ENCODE measurements around the gene NOTUM.
A peak's percentile ranks its signal among the peaks of the same experiment; 100 is the strongest.

NOTUM gene

DNA sequence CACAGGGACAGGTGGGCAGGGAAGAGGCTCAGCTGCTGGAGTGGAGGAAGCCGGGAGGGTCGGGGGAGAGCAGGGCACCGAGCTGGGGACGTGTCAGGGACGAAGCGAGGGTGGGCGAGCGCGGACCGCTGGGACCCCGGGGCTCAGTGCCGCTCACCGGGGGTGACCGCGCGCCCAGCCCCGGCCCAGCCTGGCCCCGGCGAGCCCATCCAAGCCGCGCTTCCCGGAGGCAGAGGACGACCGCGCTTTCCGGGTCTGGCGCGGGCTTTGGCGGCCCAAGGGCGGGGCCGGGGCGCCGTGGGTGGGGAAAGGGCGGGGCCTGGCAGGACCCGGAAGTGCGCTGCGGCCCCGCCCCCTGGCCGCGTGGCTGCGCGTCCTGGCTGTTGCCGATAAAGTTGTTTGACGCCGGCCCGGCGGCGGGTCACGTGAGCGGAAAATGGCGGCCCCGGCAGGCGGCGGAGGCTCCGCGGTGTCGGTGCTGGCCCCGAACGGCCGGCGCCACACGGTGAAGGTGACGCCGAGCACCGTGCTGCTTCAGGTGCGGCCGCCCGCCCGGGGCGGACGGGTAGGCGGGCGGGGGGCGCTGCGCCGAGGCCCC lies 16.3 kb upstream of the NOTUM start, which contains the start of gene ASPSCR1:
ASPSCR1 (plus strand) TSS at position 419 of the 598 bp plus-strand sequence; CDS start at position 437, 18 bp downstream.
- peak; percentile 76 to 77 for DNase-seq (ENCODE audit: low read depth in 2 of 2)

DNA sequence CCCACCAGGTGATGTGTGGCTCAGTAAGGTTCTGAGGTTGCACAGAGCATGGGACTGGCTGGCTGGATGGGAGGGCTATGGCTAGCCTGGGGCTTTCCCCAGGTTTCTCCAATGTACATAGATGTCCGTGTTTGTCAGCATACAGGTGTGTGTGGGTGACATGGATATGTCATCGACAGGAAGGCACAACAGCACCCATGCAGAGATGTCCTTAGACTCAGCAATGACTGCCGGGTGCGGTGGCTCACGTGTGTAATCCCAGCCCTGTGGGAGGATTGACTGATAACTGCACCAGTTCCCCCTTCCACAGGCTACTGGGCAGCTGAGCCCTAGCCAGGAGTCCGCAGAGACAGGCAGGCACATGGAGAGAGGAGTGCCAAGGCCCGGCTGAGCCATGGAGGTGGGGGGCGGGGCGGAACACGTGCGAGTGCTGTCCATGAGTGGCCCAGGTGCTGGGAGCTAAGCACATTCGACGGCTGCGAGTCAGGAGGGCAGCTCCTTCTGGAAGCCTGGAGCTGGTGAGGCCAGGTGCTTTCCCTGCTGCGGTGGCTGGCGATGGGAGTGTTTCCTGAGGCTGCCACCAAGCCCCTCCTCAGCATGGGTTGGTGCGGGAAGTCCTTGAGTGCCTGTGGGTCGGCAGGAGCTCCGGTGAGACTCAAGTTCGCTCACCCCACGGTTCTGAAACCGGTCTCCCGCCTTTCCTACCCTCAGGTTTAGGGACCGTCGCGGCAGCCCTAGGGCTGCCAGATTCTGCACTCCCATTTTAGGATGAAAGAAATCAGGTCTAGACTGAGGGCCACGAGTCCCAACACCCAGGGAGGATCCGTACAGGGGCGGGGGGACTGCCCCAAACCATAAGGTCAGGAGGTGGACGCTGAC lies 15.6 kb upstream of the NOTUM start:
- no peak for DNase-seq (ENCODE audit: low read depth in 2 of 2)

DNA sequence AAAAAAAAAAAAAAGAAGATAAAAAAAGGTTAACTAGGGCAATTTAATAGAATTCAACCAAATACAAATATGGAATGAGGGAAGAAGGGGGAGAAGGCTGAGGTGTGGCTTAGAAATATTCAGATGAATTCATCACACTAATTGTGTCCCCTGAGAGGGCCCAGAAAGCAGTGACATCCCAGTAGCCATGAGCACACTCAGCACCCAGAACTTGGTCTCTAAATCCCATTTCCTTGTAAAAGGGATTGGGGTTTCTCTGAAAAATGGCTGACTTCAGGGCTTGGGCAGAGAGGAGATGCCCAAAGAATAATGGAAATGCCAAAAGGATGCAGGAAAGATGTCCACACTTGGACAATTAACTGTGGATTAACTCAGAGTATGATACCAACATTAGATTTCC lies 12.4 kb upstream of the NOTUM start:
- DNase-seq (ENCODE audit: low read depth in 2 of 2) = no peak

DNA sequence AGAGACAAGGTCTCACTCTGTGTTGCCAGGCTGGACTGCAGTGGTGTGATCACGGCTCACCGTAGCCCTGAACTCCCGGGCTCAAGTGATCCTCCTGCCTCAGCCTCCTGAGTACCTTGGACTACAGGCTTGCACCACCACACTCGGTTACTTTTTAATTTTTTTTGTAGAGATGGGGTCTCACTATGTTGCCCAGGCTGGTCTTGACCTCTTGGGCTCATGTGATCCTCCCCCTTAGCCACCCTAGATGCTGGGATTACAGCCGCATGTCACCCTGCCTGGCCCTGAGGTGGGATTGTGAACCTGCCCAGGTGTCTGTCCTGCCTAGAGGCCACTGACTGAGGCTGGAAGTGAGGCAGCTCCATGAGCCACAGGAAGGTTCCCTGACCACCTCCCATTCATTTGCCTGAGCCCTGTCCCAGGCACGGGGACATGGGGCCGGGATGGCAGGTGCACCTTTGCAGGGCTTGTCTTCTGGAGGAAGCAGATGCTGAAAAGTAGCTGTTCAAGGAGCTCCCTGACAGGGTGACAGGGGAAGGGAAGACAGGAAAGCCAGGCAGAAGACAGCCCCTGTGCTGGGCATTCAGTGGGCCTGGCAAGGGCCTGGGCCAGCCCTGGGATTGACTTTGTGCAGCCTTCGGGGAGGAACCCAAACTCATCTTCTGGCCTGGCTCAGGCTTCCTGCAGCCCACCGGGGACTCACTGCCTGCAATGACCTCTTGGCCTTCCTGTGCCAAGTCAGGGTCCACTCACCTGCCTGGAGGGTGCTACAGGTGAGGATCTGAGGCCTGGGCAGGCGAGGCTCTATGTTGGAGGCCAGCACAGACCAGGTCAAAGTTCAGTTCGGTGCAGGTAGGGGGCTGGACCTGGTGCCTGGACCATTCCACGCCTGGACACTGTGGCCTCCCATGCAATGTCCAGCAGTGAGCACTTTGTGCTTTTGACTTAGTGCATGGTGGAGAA lies 8.1 kb upstream of the NOTUM start:
- DNase-seq (ENCODE audit: low read depth in 2 of 2) = no peak

DNA sequence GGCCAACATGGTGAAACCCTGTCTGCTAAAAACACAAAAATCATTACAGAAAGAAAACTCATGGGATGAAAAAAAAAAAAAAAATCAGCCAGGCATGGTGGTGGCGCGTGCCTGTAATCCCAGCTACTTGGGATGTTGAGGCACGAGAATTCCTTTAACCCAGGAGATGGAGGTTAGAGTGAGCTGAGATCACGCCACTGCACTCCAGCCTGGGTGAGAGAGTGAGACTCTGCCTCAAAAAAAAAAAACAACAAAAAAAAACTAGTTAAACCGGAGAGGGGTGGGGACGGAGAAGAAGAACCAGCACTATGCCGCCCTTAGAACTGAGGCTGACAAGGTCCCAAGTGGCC lies 7.4 kb upstream of the NOTUM start:
- no peak for DNase-seq (ENCODE audit: low read depth in 2 of 2)

DNA sequence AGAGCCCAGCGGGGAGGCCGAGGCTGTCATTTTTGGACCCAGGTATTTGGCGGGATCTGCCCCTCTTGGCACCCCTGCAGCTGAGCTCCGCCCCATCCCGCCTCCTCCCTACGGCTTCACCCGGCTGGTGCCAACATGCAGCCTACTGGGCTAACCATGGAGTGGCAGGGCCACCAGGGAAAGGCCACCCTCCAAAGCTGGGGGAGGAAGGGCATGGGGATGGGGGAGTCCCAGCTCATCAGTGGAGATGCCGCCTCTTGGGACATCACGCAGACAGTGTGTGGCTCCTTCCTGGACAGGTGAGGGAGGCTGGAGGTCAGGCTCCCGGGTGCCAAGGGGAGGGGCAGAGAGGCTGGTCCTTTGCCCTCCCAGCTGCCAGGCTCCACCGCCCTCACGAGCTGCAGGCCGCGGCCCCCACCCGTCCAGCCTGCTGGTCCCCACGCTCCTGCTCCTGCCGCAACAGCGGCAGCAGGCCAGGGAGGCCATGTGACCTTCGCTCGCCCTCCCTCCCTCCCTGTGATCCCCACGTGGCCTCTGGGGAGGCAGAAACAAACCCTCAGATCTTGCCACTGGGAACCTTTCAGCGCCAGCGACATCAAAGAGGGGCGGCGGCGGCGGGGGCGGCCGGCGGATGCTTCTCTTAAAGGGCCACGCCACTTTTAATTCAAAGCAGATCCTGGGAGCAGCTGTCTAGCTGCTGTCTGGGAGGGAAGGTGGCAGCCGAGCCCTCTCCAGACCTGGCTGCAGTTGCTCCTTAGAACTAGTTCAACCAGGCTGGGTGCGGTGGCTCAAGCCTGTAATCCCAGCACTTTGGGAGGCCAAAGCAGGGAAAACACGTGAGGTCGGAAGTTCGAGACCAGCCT lies 6.8 kb upstream of the NOTUM start:
- peak; percentile 10 to 19 for DNase-seq (ENCODE audit: low read depth in 2 of 2)

DNA sequence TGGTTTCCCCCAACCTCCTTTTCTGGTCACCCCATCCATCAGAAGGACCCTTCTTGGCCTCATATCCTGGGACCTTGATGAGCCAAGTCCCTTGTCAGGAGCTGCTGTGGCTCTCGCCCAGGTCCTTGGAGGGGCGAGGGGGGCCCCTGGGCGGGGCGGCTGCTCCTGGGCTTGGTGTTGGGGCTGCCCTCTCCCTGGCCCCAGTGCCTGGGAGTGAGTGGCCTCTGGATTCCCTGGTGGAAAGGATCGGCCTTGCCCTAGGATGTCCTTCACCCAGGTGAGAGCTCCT lies 6.2 kb upstream of the NOTUM start:
- DNase-seq (ENCODE audit: low read depth in 2 of 2) = no peak

DNA sequence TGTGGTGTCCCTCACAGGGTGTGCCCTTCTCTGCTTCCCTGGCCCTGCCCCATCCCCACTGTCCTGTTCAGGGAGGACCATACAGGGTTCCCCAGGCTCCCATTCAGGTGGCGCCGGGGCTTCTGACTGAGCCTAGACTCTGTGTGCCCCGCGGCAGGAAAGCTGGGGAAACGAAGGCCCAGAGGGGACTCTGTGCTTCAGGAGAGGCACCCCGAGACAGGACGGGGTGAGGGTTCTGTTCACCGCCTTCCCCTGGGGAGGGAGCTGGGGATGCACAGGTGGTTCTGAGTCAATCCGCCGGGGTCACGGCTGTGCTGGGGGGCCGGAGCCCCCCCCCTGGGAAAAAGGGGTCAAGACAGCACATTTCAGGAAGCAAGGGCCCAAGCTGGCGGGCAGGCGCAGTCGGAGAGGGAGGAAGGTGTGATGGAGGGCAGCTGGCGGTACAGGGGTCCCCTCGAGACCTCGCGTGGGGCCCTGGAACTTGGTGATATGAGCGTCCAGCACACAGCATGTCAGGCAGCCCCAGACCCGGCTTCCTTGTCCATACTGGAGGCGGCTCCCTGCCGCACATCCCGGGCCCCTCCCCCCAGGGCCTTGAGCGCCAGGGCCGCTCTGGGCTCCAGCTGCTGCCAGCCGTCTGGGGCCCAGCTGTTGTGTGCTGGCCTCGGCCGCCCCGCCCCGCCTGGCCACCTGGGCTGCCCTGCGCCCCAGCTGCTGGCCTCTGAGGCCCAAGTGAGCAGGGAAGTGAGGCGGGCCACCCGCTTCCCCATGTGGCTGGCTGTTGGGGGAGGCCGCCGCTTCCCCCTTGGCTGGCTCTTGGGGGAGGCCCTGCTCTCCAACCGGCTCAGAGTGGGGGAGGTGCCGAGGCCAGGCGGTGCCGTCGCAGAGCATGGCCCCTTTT lies 5.6 kb upstream of the NOTUM start:
- no peak for DNase-seq (ENCODE audit: low read depth in 2 of 2)

DNA sequence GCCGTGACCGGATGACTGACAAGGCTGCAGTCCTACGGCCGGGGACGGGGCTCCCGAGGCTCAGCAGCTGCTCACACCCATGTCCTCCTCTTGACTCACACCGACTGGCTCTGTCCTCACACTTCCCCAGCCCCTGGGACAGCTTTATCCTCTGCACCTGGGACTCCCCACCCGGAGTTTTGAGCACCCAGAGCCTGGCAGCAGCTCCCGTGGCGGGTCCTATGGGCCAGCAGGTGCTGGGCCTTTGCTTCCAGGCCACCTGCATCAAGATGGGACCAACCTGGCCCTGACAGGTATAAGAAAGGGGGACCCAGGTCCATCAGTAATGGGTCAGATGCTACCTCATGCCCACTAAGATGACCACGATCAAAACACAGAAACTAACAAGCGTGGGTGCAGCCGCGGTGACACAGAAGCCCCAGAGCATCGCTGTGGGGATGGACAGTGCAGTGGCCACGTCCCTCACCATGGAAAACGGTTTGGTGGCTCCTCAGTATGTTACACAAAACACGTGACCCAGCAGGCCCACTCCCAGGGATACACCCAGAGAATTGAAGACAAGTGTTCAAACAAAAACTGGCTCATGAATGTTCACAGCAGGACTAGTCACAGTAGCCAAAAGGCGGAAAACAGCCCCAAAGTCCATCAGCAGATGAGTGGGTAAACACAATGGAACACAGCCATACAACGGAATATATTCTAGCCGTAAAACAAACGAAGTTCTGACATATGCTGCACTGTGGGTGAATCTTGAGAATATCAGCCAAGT lies 3.3 kb upstream of the NOTUM start:
- DNase-seq (ENCODE audit: low read depth in 2 of 2) = no peak

DNA sequence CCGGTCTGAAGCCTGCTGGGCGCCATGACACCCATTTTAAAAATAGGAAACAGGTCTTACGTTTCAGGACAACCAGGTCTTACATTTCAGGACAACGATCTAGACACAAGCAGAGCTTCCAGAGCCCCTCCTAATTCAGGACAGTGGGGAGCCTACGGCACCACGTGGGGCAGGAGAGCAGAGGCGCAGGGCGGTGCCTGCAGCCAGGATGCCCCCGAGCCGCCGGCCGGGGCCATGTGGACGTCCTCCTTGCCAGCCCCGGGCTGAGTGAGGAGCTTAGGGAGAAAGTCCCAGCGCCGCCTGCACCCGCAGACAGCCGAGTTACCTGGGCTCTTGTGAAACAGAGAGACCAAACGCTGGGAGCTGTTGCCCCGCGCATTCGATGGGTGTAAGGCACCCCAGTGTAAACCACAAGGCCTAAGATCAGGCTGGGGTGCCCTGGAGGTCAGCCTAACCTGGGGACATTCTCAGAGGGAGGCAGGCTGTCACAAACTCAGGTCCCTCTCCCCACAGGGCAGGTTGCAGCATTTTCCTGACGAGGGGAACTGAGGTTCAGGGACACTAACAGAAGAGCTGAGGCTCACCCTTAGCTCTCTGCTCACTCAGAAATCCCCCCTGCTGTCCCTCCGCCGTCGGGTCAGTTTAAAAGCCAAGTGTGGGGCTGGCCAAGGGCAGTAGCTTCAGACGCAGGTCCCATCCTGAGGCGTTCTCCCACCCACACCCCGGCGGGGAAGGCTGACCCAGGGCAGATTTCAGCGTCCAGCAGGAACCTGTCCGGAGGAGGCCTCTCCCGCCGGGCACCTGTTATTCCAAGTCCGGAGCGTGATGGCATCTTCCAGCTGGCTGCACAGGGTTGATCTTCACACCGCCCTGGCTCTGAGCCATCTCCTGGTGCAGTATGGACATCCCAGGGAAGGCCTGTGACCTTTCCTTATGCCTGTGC lies 1.8 kb upstream of the NOTUM start:
- no peak for DNase-seq (ENCODE audit: low read depth in 2 of 2)

DNA sequence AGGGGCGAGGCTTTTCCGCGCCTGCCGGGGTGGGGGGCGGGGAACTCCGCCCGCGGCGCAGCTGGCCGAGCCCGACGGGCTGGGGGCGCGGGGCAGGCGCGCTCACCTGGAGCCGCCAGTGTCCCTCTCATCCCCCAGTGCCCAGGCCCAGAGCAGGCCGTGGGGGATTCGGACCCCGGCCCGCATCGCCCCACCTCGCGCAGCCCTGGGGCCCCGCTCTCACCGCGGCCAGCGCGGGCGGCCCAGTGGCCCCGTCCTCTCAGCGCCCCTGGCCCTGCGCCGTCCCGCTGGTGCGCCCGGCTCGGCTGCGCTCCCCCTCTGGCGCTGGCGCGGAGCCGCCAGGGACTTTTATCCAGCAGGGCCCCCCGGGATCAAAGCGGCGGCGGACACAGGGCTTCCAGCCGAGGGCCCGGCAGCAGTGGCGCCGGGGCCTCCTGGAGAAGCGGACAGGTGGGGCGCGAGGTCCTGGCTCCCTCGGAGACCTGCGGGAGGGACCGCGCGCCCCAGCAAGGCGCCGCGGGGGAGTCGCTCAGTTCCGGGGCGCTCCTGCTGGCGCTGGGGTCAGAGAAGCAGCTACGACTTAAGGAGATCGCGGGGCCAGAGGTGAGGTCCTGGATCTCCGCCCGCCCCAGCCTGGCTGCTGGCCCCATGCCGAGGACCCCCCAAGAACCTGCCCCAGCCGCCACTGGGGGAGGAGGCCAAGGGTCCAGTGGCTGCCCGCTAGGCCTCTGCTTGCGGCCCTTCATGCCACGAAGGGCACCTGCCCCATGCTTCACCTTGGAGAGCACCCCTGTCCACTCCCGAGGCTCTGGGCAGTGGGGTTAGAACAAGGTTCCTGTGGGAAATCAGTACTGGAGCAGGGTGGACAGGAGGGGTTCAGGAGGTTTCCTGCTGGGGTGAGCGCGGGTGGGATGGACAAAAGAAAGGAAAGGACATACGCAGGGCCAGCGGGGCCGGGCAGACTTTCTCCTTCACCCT lies 823 bp upstream of the NOTUM start:
- DNase-seq (ENCODE audit: low read depth in 2 of 2) = no peak

DNA sequence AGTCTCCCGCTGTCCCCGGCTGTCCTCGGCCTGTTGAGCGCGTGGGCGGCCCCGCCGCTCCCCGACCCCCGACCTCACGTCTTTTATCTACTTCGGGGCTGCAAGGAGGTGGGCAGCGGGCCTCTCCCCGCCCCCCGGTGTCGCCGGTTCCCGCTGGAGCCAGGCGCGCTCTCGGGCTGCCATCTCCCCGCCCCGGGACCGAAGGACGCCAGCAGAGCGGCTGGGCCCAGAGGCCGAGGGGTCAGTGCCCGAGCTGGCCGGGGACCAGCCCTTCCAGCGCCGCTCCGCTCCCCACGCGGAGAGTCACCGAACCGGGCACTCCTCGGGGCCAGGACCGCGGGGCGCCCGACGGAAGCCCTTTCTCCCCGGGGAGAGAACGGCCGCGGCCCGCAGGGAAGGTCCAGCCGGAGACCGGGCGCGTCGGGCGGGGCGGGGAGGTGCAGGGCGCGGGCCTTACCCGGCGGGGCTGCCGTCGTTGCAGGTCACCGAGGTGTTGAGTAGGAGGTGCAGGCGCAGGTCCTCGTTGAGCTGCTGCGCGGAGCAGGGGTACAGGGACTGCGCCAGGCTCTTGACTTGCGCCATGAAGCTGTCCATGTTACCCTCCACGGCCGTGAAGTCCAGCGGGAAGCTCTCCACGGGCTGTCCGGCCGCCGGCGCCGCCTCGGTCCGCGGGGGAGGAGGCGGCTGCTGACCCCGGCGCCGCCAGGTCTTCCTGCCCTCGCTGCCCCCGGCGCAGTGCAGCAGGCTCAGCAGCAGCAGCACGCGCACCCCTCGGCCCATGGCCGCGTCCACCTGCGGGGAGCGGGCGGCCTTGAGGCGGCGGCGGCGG lies 643 bp downstream of the NOTUM start:
- no peak for DNase-seq (ENCODE audit: low read depth in 2 of 2)

DNA sequence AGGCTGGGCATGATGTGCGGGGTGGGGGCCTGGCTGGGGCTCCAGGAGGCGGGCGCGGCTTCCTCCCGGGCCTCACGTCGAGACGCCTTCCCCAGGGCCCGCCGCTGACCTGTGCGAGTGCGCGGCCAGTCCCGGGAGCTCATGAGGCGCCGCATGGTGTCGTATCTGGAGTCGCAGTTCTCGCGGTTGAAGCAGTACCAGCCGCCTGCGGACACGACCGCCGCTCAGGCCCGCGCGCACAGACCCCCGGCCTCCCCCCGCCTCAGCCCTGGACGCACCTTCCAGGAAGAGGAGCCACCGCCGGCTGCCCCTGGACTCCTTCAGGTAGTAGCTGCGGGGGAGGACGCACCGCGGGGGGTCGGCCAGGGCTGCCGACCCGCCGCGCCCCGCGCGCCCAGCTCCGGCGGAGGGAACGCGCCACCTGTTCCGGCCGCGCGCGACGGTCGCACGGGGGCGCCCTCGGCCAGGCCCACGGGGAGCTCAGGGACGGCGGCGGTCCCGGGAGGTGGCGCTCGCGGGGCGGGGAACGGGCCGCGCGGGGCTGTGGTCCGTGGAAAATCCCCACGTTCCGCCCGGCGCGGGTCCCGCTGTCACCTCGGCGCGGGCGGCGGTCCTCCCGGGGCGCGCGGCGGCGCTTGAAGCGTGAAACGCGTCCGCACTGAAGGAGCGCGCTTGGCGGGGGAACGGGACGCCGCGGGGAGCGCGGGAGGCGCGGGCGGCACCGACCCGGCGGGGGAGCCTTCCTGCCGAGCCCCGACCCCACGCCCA lies 1.4 kb downstream of the NOTUM start:
- no peak for DNase-seq (ENCODE audit: low read depth in 2 of 2)

DNA sequence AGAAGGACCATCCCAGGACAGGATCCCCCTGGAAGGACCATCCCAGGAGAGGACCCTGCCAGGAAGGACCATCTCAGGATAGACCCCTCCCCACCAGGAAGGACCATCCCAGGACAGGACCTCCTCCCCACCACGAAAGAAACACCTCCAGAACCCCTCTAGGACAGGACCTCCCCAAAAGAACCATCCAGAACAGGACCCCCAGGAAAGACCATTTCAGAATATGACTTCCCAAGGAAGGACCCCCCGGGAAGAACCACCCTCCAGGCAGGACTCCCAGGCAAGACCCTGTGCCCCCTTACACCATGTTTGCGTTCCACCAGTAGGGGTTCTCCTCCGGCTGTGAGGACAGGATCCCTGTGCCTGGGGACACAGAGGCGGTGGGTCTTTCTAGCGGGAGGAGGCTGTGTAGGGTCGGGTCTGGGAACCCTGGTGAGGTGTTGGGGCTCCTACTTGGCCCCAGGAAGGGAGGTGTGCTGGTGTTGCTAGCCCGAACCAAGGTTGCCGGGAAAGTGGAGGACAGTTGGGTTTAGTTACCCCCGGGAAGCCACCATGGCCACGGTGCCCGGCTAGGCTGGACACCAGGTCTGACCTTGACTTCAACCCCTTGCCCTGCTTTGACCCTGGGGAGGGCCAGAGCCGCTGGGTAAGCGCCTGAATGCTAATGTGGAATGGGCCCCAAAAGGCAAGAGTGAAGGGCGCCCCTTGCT lies 2.2 kb downstream of the NOTUM start:
- DNase-seq (ENCODE audit: low read depth in 2 of 2) = no peak

Measured in fibroblast of skin of left biceps (primary cell).